K562 (cell line): Measurements from ENCODE around the gene SLC35D2.

Experiments
- CREB3L1 ChIP-seq: fragments of 450-650 bp; IDR thresholded peaks from 2 replicates; pipeline ENCODE4 v1.6.1; 2014; ENCODE audit warnings: low read depth, mild to moderate bottlenecking, moderate library complexity, borderline replicate concordance
- CTCF ChIP-seq, 3 experiments: IDR thresholded peaks in 2 of 3; conservative IDR thresholded peaks in 1 of 3; 2 replicates each; pipeline ENCODE4 v1.5.1; 2011 to 2012; ENCODE audit warnings: low read length in 3 of 3, mild to moderate bottlenecking in 3 of 3, control low read depth in 2 of 3, improper control_type of control experiment in 1 of 3, inconsistent platforms in 1 of 3, low read depth in 1 of 3, mixed read lengths in 1 of 3, moderate library complexity in 1 of 3; ENCODE audit not compliant: insufficient read depth in 2 of 3
- HDAC2 ChIP-seq: fragments of 450-650 bp; IDR thresholded peaks from 2 replicates; pipeline ENCODE4 v1.6.1; 2016; ENCODE audit warnings: mild to moderate bottlenecking
- NR3C1 ChIP-seq: sonication (generic); formaldehyde crosslinking; IDR thresholded peaks from 2 replicates; pipeline ENCODE4 v1.8.1; 2022; ENCODE audit warnings: missing genetic modification reagents
- POLR2A ChIP-seq: fragments of 450-650 bp; conservative IDR thresholded peaks from 2 replicates; pipeline ENCODE4 v1.6.1; 2016
- POLR2AphosphoS5 ChIP-seq: IDR thresholded peaks from 2 replicates; pipeline ENCODE4 v1.6.1; 2011; ENCODE audit warnings: mild to moderate bottlenecking, low read depth, low read length, moderate library complexity; ENCODE audit not compliant: control insufficient read depth, insufficient read depth
- TBL1XR1 ChIP-seq, 2 experiments: IDR thresholded peaks; 2 replicates each; pipeline ENCODE4 v1.6.1; 2012; ENCODE audit warnings: improper control_type of control experiment in 2 of 2, low read length in 2 of 2, mild to moderate bottlenecking in 1 of 2
- ZEB2 ChIP-seq: fragments of 450-650 bp; IDR thresholded peaks from 2 replicates; pipeline ENCODE4 v1.6.1; 2016
- TF ChIP-seq, protein P1 (sequence below): fragments of 250-450 bp; sonication (Bioruptor Pico); IDR thresholded peaks from 2 replicates; pipeline ENCODE4 v1.4.0; 2020; ENCODE audit warnings: mild to moderate bottlenecking

GRCh38 chr9:96418920-96419690, 35.6 kb upstream of the SLC35D2 start:
- TF ChIP-seq CTCF (IDR thresholded peaks at IDR 0.05 in 2 of 3, conservative IDR thresholded peaks at IDR 0.05 in 1 of 3; ENCODE audit: insufficient read depth in 2 of 3, low read depth in 1 of 3, low read length in 3 of 3) = no peak; a peak in 1 of 6 replicates
- TF ChIP-seq NR3C1 (CRISPR knock-in tag) = no peak
- no peak for TF ChIP-seq ZEB2
- peak; percentile 56; the same call in 1 of the 2 replicates for TF ChIP-seq HDAC2
- peak; percentile 78 for TF ChIP-seq POLR2A
- peak in 1 of 2 experiments; percentile 32; a peak in 1 of 4 replicates for TF ChIP-seq TBL1XR1 (IDR thresholded peaks at IDR 0.05; ENCODE audit: low read length in 2 of 2)
- TF ChIP-seq POLR2AphosphoS5 = peak; percentile 51; the same call in 1 of the 2 replicates
- TF ChIP-seq, protein P1, sequence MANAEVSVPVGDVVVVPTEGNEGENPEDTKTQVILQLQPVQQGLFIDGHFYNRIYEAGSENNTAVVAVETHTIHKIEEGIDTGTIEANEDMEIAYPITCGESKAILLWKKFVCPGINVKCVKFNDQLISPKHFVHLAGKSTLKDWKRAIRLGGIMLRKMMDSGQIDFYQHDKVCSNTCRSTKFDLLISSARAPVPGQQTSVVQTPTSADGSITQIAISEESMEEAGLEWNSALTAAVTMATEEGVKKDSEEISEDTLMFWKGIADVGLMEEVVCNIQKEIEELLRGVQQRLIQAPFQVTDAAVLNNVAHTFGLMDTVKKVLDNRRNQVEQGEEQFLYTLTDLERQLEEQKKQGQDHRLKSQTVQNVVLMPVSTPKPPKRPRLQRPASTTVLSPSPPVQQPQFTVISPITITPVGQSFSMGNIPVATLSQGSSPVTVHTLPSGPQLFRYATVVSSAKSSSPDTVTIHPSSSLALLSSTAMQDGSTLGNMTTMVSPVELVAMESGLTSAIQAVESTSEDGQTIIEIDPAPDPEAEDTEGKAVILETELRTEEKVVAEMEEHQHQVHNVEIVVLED (CRISPR knock-in tag) = no peak; the same call in 1 of the 2 replicates
- TF ChIP-seq CREB3L1 = no peak
